GM20000 (cell line): ENCODE data around the gene ADAMTSL1.

Source experiments
- DNase-seq: peaks from one replicate; pipeline ENCODE4 v3.0.0; 2012; ENCODE audit warnings: low spot score
- TF ChIP-seq, protein P1 (sequence below): IDR thresholded peaks from 2 replicates; pipeline ENCODE4 v1.5.1; 2012; ENCODE audit warnings: mild to moderate bottlenecking, control low read depth; ENCODE audit errors: extremely low read depth, missing control alignments

Gene ADAMTSL1

DNA sequence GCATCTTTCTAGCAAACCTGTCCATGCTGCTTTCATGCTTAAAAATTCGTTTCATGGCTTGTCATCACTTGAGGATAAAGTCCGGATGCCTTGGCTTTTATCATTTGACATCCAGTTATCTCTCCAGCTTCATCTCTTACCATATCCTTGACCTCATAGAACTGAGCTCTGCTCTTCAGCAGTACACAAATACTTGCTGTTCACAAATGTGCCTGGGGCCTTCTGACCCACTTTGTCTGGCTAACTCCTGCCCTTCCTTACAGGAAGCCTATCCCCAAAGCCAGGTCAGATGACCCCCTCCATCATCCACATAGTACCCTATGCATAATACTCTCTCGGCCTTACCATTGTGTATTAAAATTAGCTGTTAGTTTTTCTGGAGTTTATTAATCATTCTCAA is 310.0 kb downstream of the ADAMTSL1 start:
- no peak for DNase-seq
- TF ChIP-seq, protein P1, sequence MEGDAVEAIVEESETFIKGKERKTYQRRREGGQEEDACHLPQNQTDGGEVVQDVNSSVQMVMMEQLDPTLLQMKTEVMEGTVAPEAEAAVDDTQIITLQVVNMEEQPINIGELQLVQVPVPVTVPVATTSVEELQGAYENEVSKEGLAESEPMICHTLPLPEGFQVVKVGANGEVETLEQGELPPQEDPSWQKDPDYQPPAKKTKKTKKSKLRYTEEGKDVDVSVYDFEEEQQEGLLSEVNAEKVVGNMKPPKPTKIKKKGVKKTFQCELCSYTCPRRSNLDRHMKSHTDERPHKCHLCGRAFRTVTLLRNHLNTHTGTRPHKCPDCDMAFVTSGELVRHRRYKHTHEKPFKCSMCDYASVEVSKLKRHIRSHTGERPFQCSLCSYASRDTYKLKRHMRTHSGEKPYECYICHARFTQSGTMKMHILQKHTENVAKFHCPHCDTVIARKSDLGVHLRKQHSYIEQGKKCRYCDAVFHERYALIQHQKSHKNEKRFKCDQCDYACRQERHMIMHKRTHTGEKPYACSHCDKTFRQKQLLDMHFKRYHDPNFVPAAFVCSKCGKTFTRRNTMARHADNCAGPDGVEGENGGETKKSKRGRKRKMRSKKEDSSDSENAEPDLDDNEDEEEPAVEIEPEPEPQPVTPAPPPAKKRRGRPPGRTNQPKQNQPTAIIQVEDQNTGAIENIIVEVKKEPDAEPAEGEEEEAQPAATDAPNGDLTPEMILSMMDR: no peak

DNA sequence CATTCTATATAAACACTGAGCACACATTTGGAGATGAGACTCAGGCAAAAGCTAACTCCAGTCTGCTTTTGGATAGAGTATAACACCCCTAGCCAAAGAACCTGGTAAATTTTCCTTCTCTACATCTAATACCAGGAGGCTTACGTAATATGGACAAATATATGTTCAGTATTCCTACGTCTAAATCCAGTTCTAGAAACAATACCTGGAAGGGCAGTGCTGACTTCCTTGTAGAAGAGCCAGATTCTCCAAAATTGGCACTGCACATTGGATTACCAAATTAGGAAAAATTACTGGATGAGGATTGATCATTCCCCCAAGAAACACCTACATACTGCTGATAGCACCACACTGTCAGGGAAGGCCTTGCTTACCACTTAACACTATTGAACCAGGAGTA is 311.7 kb downstream of the ADAMTSL1 start:
- TF ChIP-seq, protein P1: no peak
- DNase-seq: no peak

DNA sequence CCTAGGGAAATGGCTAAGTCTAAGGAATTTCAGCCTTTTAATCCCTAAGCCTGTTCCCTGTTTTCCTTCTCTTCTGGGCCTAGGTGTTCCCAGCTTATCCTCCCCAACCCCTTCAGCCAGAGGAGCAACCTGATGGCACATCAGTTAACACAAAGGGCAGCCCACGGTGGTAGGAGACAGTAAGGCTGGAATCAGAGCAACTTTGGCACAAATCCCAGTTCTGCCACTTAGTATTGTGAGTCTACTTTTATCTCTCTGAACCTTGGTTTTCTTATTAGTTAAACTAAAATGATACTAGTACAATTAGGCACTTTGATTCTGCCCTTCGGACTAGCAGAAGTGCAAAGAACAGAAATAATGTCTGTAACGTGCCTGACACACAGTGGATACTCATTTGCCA is 312.2 kb downstream of the ADAMTSL1 start:
- TF ChIP-seq, protein P1: no peak
- DNase-seq: no peak

GRCh38 chr9:18786911-18787650 is 313.1 kb downstream of the ADAMTSL1 start:
- TF ChIP-seq, protein P1: no peak
- no peak for DNase-seq

DNA sequence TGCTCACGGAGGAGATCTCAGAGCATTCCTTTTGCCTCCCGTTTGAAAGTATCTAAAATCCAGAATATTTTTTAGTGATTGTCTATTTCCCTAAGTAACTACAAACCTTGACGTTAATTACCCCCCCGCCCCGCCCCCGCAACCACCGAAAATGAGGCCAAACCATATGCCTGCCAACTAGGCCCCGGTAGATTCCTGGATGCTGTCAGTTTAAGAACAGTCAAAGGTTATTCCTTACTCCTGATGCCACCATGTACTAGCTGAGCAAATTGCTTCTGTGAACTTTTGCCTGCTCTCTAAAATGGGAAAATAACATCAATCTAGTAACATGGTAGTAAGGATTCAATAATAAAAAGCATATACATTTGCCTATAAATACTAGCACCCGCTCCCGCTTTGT is 314.3 kb downstream of the ADAMTSL1 start:
- TF ChIP-seq, protein P1: no peak
- DNase-seq: no peak

DNA sequence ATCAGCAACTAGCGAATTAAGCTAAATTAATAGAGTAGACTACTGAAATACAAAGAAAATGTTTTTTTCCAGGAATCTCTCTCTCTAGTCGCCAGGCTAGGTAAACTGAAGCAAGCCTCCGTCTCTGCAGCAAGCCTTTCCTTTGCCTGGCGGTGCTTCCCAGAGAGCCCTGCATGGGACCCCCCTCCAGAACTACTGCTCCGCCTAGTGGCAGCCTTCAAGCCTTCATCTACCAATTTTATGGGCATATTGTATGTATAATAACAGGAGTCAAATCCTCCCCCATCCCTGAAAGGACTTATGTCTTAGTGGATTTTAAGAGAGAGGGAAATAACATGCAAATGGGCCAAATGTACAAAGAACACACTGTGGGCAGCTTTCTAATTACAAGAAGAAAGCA is 317.1 kb downstream of the ADAMTSL1 start:
- TF ChIP-seq, protein P1: no peak
- DNase-seq: no peak

- TF ChIP-seq, protein P1: no peak
- no peak for DNase-seq
Observed at GRCh38 chr9:18793122-18793521, 319.2 kb downstream of the ADAMTSL1 start.
